Activated CD4-positive, alpha-beta memory T cell treated with anti-CD3 and anti-CD28 coated beads, Interleukin-2, amount 10 ng/mL, durations not matched to agents 7 days and 5 days (primary cell): ENCODE data around the gene DGKD. TPM values are rescaled to one million over a fixed set of nuclear protein-coding genes. Genes with fewer than 3 reads are reported as not detected.

Experiments
- CTCF ChIA-PET: fragments of 350-600 bp; sonication (Branson Sonifier 250); formaldehyde crosslinking; loops from one replicate; lab custom pipeline; 2021; ENCODE audit warnings: antibody characterized with exemption, inconsistent platforms; lab: Charles Lee
- POLR2A ChIA-PET: fragments of 350-600 bp; sonication (Branson Sonifier 250); formaldehyde crosslinking; loops from one replicate; lab custom pipeline; 2021; ENCODE audit warnings: antibody characterized with exemption; lab: Charles Lee
- DNase-seq: peaks from one replicate; pipeline ENCODE4 v3.0.0-alpha.2; 2020
- H3K27ac Mint-ChIP-seq: one replicate; pipeline ENCODE4 v1.8.0; 2021; ENCODE audit warnings: mild to moderate bottlenecking, mixed read lengths
- H3K27me3 Mint-ChIP-seq: one replicate; pipeline ENCODE4 v1.8.0; 2021; ENCODE audit warnings: mixed read lengths
- H3K36me3 Mint-ChIP-seq: one replicate; pipeline ENCODE4 v1.8.0; 2021; ENCODE audit warnings: low read depth, mixed read lengths
- H3K4me1 Mint-ChIP-seq: one replicate; pipeline ENCODE4 v1.8.0; 2021; ENCODE audit warnings: mixed read lengths
- H3K4me3 Mint-ChIP-seq: one replicate; pipeline ENCODE4 v1.8.0; 2021; ENCODE audit warnings: mild to moderate bottlenecking, mixed read lengths
- H3K9me3 Mint-ChIP-seq: one replicate; pipeline ENCODE4 v1.8.0; 2021; ENCODE audit warnings: mixed read lengths
- total RNA-seq, 2 experiments: library from RNA; stranded (reverse); gene quantifications; one replicate each; pipeline ENCODE4 v1.2.3, GENCODE V29; 2021

Gene DGKD
- total RNA-seq, 2 experiments from 2014 or later = 77.8 to 78.3 TPM

GRCh38 chr2:233428438-233428837, 74.1 kb downstream of the DGKD start:
- H3K27ac Mint-ChIP-seq = no peak overlapping the region
- ChIA-PET POLR2A (interaction anchor here (1.1 kb wide), 1 partner anchor 9 kb away, joined by 3 read pairs; no protein-coding TSS in a partner anchor), CTCF (interaction anchor here (1.5 to 2.6 kb wide), 2 partner anchors 10 to 15 kb away, joined by 3 to 14 read pairs; no protein-coding TSS in a partner anchor)
- no peak for DNase-seq
- H3K4me3 Mint-ChIP-seq = no peak overlapping the region
- H3K36me3 Mint-ChIP-seq = peaks cover 71% of the 10 kb centered on the region
- H3K27me3 Mint-ChIP-seq = no peaks in the 10 kb centered on the region
- peaks cover 12% of the 10 kb centered on the region for H3K9me3 Mint-ChIP-seq
- peaks cover 68% of the 10 kb centered on the region for H3K4me1 Mint-ChIP-seq

DNA sequence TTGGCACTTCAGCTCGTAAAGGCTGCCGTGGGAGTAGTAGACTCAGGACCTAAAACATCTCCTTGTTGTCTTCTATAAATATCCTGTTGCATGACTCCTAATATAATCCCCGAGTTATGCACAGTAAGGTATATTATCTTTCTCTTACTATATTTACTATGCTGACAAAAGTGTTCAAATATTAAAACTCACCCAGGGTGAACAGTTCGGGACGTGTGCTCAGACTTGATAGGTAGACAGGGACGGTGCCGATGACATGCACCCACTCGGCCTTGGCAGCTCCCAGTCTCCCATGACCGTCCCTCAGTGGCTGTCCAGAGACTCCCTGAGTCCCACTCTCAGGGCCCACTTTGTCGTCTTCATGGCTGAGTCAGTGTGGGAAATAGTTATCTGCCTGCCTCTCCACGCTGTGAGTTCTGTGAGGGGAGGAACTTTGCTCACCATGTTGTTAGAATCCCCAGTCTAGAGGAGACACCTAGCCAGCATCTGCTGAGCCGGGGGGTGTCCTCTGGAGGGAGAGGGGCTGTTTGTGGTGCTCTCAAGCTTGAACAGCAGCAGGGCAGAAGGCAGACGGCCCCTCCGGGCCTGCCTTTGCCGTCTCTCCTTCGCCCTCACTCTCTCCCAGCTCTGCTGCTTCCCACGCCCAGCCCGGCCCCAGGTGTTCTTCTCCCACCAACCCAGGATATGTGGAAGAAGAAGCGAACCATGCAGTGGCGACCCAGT, 75.0 kb downstream of the DGKD start:
- H3K4me1 Mint-ChIP-seq = peaks cover 59% of the 10 kb centered on the region
- no peak for DNase-seq
- H3K9me3 Mint-ChIP-seq = peaks cover 7% of the 10 kb centered on the region
- no peak overlapping the region for H3K27ac Mint-ChIP-seq
- peaks cover 64% of the 10 kb centered on the region for H3K36me3 Mint-ChIP-seq
- CTCF ChIA-PET = interaction anchor here (0.8 to 1.5 kb wide), 2 partner anchors 14 to 27 kb away, joined by 3 to 5 read pairs; no protein-coding TSS in a partner anchor
- POLR2A ChIA-PET = no interaction called here
- H3K4me3 Mint-ChIP-seq = no peak overlapping the region
- no peaks in the 10 kb centered on the region for H3K27me3 Mint-ChIP-seq

DNA sequence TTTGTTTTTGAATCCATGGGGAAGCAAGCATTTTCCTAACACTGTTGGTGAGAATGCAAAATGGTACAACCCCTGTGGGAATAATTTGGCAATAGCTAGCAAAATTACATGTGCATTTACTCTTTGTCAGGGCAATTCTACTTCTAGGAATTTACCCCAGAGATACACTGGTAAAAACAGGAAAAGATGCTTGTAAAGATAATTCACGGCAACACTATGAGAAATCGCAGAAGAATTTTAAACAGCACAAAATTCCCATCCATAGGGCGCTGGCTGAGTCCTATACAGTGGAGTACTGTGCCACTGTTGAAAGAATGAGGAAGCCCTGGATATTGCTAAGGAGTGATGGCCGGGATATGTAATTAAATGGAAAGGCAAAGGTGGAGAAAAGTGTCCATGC, 75.8 kb downstream of the DGKD start:
- POLR2A ChIA-PET = interaction anchor here (1.5 kb wide), 1 partner anchor 11 kb away, joined by 5 read pairs; no protein-coding TSS in a partner anchor

GRCh38 chr2:233430651-233431050, 76.4 kb downstream of the DGKD start:
- Mint-ChIP-seq H3K4me3 (no peak overlapping the region), H3K36me3 (peaks cover 60% of the 10 kb centered on the region), H3K4me1 (peaks cover 53% of the 10 kb centered on the region), H3K27ac (no peak overlapping the region), H3K9me3 (peaks cover 7% of the 10 kb centered on the region), H3K27me3 (no peaks in the 10 kb centered on the region)
- POLR2A ChIA-PET = interaction anchor here (1.5 kb wide), 1 partner anchor 12 kb away, joined by 5 read pairs; no protein-coding TSS in a partner anchor
- CTCF ChIA-PET = interaction anchor here (1.5 kb wide), 1 partner anchor 13 kb away, joined by 5 read pairs; no protein-coding TSS in a partner anchor
- no peak for DNase-seq

More for the DNA sequence above, 75.8 kb downstream of the DGKD start:
- Mint-ChIP-seq H3K4me1 (peaks cover 55% of the 10 kb centered on the region), H3K9me3 (peaks cover 7% of the 10 kb centered on the region), H3K36me3 (peaks cover 63% of the 10 kb centered on the region), H3K27ac (no peak overlapping the region), H3K4me3 (no peak overlapping the region), H3K27me3 (no peaks in the 10 kb centered on the region)
- CTCF ChIA-PET = interaction anchor here (0.8 to 1.5 kb wide), 2 partner anchors 13 to 28 kb away, joined by 3 to 5 read pairs; no protein-coding TSS in a partner anchor
- DNase-seq = no peak

DNA sequence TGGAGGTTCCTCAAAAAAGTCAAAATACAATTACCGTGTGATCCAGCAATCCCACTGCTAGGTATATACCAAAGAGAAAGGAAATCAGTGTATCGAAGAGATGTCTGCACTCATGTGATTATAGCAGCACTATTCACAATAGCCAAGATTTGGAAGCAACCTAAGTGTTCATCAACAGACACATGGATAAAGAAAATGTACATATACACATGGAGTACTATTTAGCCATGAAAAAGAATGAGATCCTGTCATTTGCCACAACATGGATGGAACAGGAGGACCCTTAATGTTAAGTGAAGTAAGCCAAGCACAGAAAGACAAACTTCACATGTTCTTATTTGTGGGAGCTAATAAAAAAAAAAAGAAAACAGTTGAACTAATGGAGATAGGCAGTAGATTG, 78.7 kb downstream of the DGKD start:
- H3K4me1 Mint-ChIP-seq = peaks cover 31% of the 10 kb centered on the region
- no peak overlapping the region for H3K27ac Mint-ChIP-seq
- no peak for DNase-seq
- CTCF ChIA-PET = interaction anchor here (1.6 to 3.6 kb wide), 3 partner anchors 10 to 31 kb away, joined by 3 to 17 read pairs (median 8); no protein-coding TSS in a partner anchor
- H3K36me3 Mint-ChIP-seq = peaks cover 48% of the 10 kb centered on the region
- no peaks in the 10 kb centered on the region for H3K27me3 Mint-ChIP-seq
- no peak overlapping the region for H3K4me3 Mint-ChIP-seq
- POLR2A ChIA-PET = interaction anchor here (1.3 kb wide), 1 partner anchor 11 kb away, joined by 4 read pairs; no protein-coding TSS in a partner anchor
- no peaks in the 10 kb centered on the region for H3K9me3 Mint-ChIP-seq

GRCh38 chr2:233433794-233434193, 79.5 kb downstream of the DGKD start:
- Mint-ChIP-seq H3K9me3 (no peaks in the 10 kb centered on the region), H3K4me1 (peaks cover 24% of the 10 kb centered on the region), H3K36me3 (peaks cover 47% of the 10 kb centered on the region), H3K4me3 (no peak overlapping the region), H3K27me3 (no peaks in the 10 kb centered on the region), H3K27ac (no peak overlapping the region)
- ChIA-PET CTCF (interaction anchor here (0.8 to 3.6 kb wide), 4 partner anchors 9 to 32 kb away, joined by 3 to 17 read pairs (median 6); no protein-coding TSS in a partner anchor), POLR2A (interaction anchor here (1.3 kb wide), 1 partner anchor 12 kb away, joined by 4 read pairs; no protein-coding TSS in a partner anchor)
- no peak for DNase-seq

DNA sequence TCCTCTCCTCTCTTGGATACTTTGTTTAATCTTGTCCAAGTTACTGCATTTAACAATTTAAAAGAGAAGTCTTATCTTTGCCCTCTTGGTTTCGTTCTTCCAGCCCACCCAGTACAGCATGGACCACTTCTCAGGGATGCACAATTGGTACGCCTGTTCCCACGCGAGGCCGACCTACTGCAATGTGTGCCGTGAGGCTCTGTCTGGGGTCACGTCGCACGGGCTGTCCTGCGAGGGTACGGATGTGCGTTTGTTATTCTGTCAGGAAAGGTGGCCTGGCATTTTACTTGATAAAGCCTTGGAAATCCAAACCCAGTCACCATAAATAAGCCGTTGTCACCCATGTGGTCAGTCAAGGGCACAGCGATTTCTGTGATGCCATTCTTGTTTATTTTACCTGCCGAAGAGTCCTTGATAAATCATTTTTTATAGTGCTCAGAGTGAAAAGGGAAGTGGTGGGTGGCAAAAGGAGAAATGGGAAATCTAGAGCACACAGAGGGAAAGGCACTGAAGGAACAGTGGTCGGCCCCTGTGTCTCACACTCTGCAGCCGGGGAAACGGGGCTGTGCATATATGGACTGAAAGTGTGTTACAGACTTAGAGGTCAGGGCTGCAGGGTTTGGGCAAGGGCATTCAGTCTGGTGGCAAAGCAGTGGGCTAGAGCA, 80.5 kb downstream of the DGKD start:
- DNase-seq = peak; percentile 9
- no peak overlapping the region for H3K27ac Mint-ChIP-seq
- POLR2A ChIA-PET = interaction anchor here (0.6 kb wide), 1 partner anchor 32 kb away, joined by 5 read pairs; no protein-coding TSS in a partner anchor
- H3K9me3 Mint-ChIP-seq = no peaks in the 10 kb centered on the region
- H3K4me1 Mint-ChIP-seq = peaks cover 14% of the 10 kb centered on the region
- no peak overlapping the region for H3K4me3 Mint-ChIP-seq
- no peaks in the 10 kb centered on the region for H3K27me3 Mint-ChIP-seq
- CTCF ChIA-PET = interaction anchor here (0.6 to 3.6 kb wide), 5 partner anchors 8 to 33 kb away, joined by 3 to 17 read pairs (median 4); no protein-coding TSS in a partner anchor
- peaks cover 49% of the 10 kb centered on the region for H3K36me3 Mint-ChIP-seq

DNA sequence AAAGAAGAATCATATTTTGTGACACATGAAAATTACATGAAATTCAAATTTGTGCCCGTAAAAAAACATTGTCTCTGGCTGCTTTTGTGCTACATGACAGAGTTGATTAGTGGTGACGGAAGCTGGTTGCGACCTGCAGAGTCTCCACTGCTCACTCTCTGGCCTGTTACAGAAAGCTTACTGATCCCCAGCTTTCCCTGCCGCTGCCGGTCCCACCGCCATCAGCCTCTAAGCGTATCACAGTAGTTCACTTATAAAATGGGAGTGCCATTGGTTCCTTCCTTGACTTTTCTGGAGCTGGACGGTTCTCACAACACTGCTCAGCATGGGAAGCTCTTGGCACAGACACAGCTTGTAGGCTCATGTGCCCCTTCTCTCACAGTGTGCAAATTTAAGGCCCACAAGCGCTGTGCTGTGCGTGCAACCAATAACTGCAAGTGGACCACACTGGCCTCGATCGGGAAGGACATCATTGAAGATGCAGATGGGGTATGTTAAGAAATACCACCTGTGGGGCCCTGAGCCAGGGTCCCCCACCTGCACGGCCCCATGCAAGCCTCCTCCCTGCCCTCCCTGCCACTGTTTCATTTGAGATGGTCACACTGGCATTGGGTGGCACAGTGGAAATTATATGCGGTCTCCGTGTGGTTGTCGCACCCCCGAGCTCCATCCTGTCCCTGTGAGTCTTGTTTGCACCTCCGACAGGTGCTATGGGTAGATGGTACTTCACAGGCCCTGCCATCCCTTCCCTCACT, 81.3 kb downstream of the DGKD start:
- peaks cover 8% of the 10 kb centered on the region for H3K4me1 Mint-ChIP-seq
- ChIA-PET POLR2A (no interaction called here), CTCF (interaction anchor here (0.6 to 2.1 kb wide), 2 partner anchors 8 to 31 kb away, joined by 4 to 8 read pairs; no protein-coding TSS in a partner anchor)

GRCh38 chr2:233436191-233436581, 81.9 kb downstream of the DGKD start:
- POLR2A ChIA-PET = no interaction called here
- Mint-ChIP-seq H3K36me3 (peaks cover 45% of the 10 kb centered on the region), H3K27ac (no peak overlapping the region), H3K9me3 (no peaks in the 10 kb centered on the region), H3K4me3 (no peak overlapping the region), H3K27me3 (no peaks in the 10 kb centered on the region), H3K4me1 (peaks cover 9% of the 10 kb centered on the region)
- CTCF ChIA-PET = no interaction called here
- no peak for DNase-seq

More for the DNA sequence above, 81.3 kb downstream of the DGKD start:
- Mint-ChIP-seq H3K27ac (no peak overlapping the region), H3K9me3 (no peaks in the 10 kb centered on the region), H3K4me3 (no peak overlapping the region), H3K27me3 (no peaks in the 10 kb centered on the region), H3K36me3 (peaks cover 45% of the 10 kb centered on the region)
- peak; percentile 1 for DNase-seq

DNA sequence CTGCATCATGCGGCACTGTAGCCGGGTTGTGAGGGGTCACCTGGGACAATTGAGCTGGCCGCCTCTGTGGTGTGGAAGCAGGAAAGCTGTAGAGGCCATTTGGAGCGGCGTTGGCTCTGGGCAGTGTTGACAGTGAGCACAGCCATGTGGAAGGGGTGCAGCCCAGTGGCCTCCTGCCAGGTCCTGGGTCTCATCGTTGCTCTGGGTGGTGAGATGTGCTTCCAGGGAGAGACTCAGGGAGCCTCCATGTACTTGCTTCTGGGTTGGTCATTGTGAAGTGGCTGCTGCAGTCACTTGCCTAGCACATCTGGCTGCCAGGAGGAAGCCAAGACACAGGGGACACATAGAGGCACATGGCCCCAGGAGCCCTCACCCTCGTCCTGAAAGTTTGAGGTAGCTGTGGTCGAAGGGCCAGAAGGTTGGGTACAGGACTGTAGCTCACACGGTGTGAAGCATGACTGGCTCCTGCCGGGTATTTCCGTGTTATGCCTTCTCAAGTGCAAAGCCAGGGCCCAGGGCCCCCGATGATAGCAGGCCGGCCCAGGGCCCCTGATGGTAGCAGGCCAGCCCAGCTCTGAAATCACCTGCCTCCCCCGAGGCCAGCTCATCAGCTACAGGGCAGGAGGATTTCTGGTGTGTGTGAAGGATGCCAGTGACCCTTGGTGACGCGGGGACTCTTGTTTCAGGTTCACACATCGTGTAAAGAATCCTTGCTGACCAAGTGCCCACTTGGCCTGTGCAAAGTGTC, 82.6 kb downstream of the DGKD start:
- peaks cover 6% of the 10 kb centered on the region for H3K4me1 Mint-ChIP-seq
- H3K9me3 Mint-ChIP-seq = no peaks in the 10 kb centered on the region
- H3K27ac Mint-ChIP-seq = no peak overlapping the region
- ChIA-PET CTCF (interaction anchor here (0.8 kb wide), 1 partner anchor 30 kb away, joined by 3 read pairs; no protein-coding TSS in a partner anchor), POLR2A (interaction anchor here (1.0 kb wide), 1 partner anchor 32 kb away, joined by 3 read pairs; no protein-coding TSS in a partner anchor)
- H3K36me3 Mint-ChIP-seq = peaks cover 40% of the 10 kb centered on the region
- no peak overlapping the region for H3K4me3 Mint-ChIP-seq
- no peak for DNase-seq
- no peaks in the 10 kb centered on the region for H3K27me3 Mint-ChIP-seq

- POLR2A ChIA-PET = interaction anchor here (1.0 kb wide), 1 partner anchor 33 kb away, joined by 3 read pairs; no protein-coding TSS in a partner anchor
- DNase-seq = no peak
- no peak overlapping the region for H3K27ac Mint-ChIP-seq
- H3K4me3 Mint-ChIP-seq = no peak overlapping the region
- H3K9me3 Mint-ChIP-seq = no peaks in the 10 kb centered on the region
- no peaks in the 10 kb centered on the region for H3K27me3 Mint-ChIP-seq
- peaks cover 11% of the 10 kb centered on the region for H3K4me1 Mint-ChIP-seq
- peaks cover 45% of the 10 kb centered on the region for H3K36me3 Mint-ChIP-seq
- CTCF ChIA-PET = interaction anchor here (0.8 to 0.9 kb wide), 2 partner anchors 15 to 31 kb away, joined by 3 read pairs; no protein-coding TSS in a partner anchor
Observed at GRCh38 chr2:233437439-233437955, 83.2 kb downstream of the DGKD start.
